Dermis microvascular lymphatic vessel endothelial cell (primary cell): ENCODE data around the gene KRTAP9-7. TPM values are rescaled to one million over a fixed set of nuclear protein-coding genes. Genes with fewer than 3 reads are reported as not detected.
A peak's percentile ranks its signal among the peaks of the same experiment; 100 is the strongest.

Source experiments
- DNase-seq, 2 donors: peaks; one replicate each; pipeline versions ENCODE4 v3.0.0 to v3.0.0-alpha.2; 2010; ENCODE audit warnings: low read depth in 2 of 2
- total RNA-seq: library from RNA; depleted of rRNA; stranded (reverse); fragments of >200 nt; gene quantifications from 2 replicates; pipeline ENCODE4 v1.2.1, GENCODE V29; 2014

KRTAP9-7 gene
- total RNA-seq, 1 donor from 2014 or later: not detected

- DNase-seq: no peak
These were observed 42.7 kb downstream of the KRTAP9-7 start for GRCh38 chr17:41318231-41318630.

DNA sequence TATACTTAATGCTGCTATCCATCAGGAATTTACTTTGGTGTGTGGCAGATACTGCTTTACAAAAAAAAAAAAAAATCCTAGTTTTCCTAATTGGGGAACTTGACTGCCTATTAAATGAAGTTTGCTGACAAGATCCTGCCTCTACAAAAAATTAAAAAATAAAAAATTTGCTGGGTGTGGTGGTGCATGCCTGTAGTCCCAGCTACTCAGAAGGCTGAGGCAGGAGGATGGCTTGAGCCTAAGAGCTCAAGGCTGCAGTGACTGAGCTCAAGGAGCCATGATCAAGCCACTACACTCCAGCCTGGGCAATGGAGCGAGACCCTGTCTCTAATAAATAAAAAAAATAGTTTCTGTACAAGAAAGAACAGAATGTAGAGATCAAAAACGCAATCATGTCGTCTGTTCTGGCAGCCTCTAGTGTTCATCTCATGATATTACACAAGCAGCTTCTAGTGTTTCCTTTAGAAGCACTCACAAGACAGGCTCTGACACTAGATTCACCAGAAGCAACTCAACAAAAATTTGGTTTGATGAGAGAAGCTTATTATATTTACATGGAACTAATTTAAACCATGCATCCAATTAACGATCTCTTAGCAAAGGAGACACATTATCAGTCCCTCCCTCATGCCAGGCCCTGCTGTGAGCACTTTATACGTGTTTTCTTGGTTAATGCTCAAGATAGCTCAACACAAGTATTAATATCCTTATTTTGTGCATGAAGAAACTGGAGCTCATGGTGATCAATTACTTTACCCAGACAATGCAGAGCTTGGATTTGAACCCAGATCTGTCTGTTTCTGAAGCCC lies 46.8 kb downstream of the KRTAP9-7 start:
- DNase-seq: peak; percentile 23 to 56

- DNase-seq: no peak
These were observed 47.7 kb downstream of the KRTAP9-7 start for GRCh38 chr17:41322903-41323895.

DNA sequence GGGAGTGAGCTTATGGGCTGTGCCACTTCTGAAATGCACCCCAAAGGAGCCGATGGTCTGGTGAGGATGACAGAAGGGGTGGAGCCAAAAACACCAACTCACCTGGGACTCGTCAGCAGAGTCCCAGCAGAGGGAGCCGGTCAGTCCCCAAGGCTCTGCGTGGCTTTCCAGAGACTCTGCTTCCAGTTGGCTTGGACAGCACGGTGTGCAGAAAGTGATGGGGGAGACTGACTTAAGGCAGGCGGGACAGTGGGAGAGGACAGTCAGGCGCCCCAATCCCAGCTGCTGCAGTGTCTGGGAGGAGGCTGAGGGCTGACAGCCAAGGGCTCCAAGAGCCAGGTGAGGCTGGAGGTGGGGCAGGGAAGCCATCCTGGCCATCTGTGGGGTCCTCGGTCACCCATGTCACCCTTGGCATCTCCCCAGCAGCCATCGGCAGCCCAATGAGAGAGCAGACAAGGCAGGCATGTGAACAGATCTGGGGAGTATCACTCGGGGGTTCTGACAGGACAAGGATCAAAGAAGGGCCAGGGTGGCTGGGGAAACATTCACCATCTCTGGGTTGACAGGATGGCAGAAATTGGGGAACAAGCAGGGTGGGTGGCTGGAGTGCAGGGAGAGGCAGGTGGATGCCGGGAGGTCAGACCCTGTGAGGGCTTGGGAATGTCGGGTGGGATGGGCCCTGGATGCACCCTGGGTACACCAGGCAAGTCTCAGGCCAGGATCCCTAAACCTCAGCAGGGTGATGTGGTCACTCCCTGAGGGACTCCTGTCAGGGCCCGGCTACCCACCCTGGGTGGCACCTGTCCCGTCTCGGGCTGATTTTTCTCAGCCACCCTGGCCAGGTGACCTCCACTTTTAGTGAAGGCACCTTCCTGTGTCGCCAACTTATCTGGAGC lies 48.9 kb downstream of the KRTAP9-7 start:
- DNase-seq: no peak

DNA sequence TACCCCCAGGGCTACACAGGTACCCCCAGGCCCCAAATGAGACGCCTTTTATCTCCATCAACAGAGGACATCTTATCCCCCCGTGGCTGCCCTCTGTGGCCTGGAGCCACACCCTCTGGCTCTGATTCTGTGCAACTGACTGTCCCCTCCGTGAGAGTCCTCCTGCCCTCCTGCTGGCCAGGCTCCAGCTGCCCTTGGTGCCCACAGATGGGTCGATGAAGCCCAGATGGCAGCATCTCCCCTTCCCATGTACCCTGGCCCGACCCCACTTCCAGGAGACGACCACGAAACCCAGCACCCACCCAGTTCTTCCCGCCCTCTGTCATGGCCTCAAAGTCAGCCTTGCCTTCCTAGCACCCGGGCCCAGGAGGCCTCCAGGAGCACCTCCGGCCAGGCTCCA lies 49.6 kb downstream of the KRTAP9-7 start:
- DNase-seq: no peak

DNA sequence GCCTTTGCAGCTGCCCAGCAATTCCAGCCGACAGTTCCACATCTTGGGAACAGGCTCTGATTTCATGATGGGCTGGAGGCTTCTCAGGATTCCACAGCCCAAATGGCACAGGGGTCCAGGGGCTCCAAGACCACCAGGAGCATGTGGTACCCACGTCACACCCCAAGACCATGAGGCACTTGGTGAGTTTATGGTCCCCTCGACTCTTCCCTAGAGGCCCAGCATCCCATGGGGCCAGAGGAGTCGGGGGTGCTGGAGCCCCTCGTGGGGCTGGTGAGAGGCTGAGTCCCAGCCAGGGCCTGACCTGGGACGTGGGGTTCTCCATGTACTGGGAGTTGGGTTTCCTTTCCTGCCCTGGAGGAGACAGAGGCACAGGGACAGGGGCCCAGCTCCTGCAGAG lies 50.1 kb downstream of the KRTAP9-7 start:
- no peak for DNase-seq

Other genes starting within 250 kb of the KRTAP9-7 start
- not detected in 2 replicates for gene KRTAP1-5, start 248.5 kb upstream of the KRTAP9-7 start, total RNA-seq
- not detected in 2 replicates for gene KRTAP1-4, start 245.5 kb upstream of the KRTAP9-7 start, total RNA-seq
- gene KRTAP1-3, start 240.8 kb upstream of the KRTAP9-7 start, total RNA-seq: not detected in 2 replicates
- gene KRTAP1-1, start 234.2 kb upstream of the KRTAP9-7 start, total RNA-seq: not detected in 2 replicates
- gene KRTAP2-1, start 228.4 kb upstream of the KRTAP9-7 start, total RNA-seq: not detected in 2 replicates
- gene KRTAP2-2, start 220.5 kb upstream of the KRTAP9-7 start, total RNA-seq: not detected in 2 replicates
- gene KRTAP2-3, start 215.6 kb upstream of the KRTAP9-7 start, total RNA-seq: not detected in 2 replicates
- not detected in 2 replicates for gene KRTAP2-4, start 209.8 kb upstream of the KRTAP9-7 start, total RNA-seq
- not detected in 2 replicates for gene KRTAP4-7, start 191.5 kb upstream of the KRTAP9-7 start, total RNA-seq
- not detected in 2 replicates for gene KRTAP4-8, start 177.6 kb upstream of the KRTAP9-7 start, total RNA-seq
- not detected in 2 replicates for gene KRTAP4-16, start 173.5 kb upstream of the KRTAP9-7 start, total RNA-seq
- gene KRTAP4-9, start 170.3 kb upstream of the KRTAP9-7 start, total RNA-seq: not detected in 2 replicates
- not detected in 2 replicates for gene KRTAP4-11, start 157.3 kb upstream of the KRTAP9-7 start, total RNA-seq
- gene KRTAP4-12, start 151.5 kb upstream of the KRTAP9-7 start, total RNA-seq: not detected in 2 replicates
- gene KRTAP4-6, start 135.2 kb upstream of the KRTAP9-7 start, total RNA-seq: not detected in 2 replicates
- gene KRTAP4-5, start 125.9 kb upstream of the KRTAP9-7 start, total RNA-seq: not detected in 2 replicates
- gene KRTAP4-4, start 115.0 kb upstream of the KRTAP9-7 start, total RNA-seq: not detected in 2 replicates
- not detected in 2 replicates for gene KRTAP4-3, start 107.5 kb upstream of the KRTAP9-7 start, total RNA-seq
- gene KRTAP4-2, start 97.5 kb upstream of the KRTAP9-7 start, total RNA-seq: not detected in 2 replicates
- not detected in 2 replicates for gene KRTAP4-1, start 90.8 kb upstream of the KRTAP9-7 start, total RNA-seq
- not detected in 2 replicates for gene KRTAP9-1, start 85.8 kb upstream of the KRTAP9-7 start, total RNA-seq
- gene KRTAP9-2, start 49.0 kb upstream of the KRTAP9-7 start, total RNA-seq: not detected in 2 replicates
- not detected in 2 replicates for gene KRTAP9-3, start 43.2 kb upstream of the KRTAP9-7 start, total RNA-seq
- gene KRTAP9-8, start 37.7 kb upstream of the KRTAP9-7 start, total RNA-seq: not detected in 2 replicates
- gene KRTAP9-4, start 26.0 kb upstream of the KRTAP9-7 start, total RNA-seq: not detected in 2 replicates
- not detected in 2 replicates for gene KRTAP9-9, start 20.3 kb upstream of the KRTAP9-7 start, total RNA-seq
- not detected in 2 replicates for gene KRTAP9-6, start 10.3 kb upstream of the KRTAP9-7 start, total RNA-seq
- not detected in 2 replicates for gene KRTAP29-1, start 27.2 kb downstream of the KRTAP9-7 start, total RNA-seq
- not detected in 2 replicates for gene KRTAP16-1, start 33.6 kb downstream of the KRTAP9-7 start, total RNA-seq
- gene KRTAP17-1, start 40.0 kb downstream of the KRTAP9-7 start, total RNA-seq: not detected in 2 replicates
- gene KRT33A, start 75.1 kb downstream of the KRTAP9-7 start, total RNA-seq: not detected in 2 replicates
- gene KRT33B, start 94.1 kb downstream of the KRTAP9-7 start, total RNA-seq: not detected in 2 replicates
- gene KRT34, start 106.6 kb downstream of the KRTAP9-7 start, total RNA-seq: under 0.01 TPM in 1 of 2 replicates, not detected in the other
- not detected in 2 replicates for gene KRT31, start 121.9 kb downstream of the KRTAP9-7 start, total RNA-seq
- not detected in 2 replicates for gene KRT37, start 148.9 kb downstream of the KRTAP9-7 start, total RNA-seq
- not detected in 2 replicates for gene KRT38, start 165.3 kb downstream of the KRTAP9-7 start, total RNA-seq
- gene KRT32, start 191.7 kb downstream of the KRTAP9-7 start, total RNA-seq: not detected in 2 replicates
- gene KRT35, start 205.5 kb downstream of the KRTAP9-7 start, total RNA-seq: not detected in 2 replicates
- gene KRT36, start 214.2 kb downstream of the KRTAP9-7 start, total RNA-seq: 0.38 TPM in 1 of 2 replicates, not detected in the other
- not detected in 2 replicates for gene KRT13, start 229.9 kb downstream of the KRTAP9-7 start, total RNA-seq
- 0.13 and 1.2 TPM in 2 replicates for gene KRT15, start 243.2 kb downstream of the KRTAP9-7 start, total RNA-seq